ENCODE data around the gene EEFSEC.

The EEFSEC gene

DNA sequence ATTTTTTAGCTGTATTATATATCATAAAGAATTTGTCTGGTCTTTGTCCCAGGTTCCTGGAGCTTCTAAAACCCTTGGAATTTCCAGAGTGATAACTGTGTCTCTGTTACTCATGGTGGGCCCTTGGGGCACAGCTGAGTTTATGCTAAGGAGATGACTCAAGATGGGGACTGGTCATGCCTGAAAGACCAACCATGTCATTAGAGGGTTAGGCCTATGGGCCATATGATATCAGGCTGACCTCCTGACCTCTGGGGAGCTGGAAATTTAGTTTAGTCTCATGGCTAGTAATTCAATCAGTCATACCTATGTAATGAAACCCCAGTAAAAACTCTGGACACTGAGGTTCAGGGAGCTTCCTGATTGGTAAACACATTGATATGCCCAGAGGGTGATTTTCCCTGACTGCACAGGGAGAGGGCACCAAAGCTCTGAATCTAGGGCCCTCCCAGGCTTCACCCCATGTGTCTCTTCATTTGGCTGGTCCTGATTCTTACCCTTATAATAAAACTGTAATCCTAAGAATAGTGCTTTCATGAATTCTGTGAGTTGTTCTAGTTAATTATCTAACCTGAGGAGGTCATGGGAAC lies 69.6 kb downstream of the EEFSEC start:
- H3K9ac ChIP-seq (ENCODE audit: low read length), result no peak overlapping the region
- H3K79me2 ChIP-seq (ENCODE audit: low read length), result no peaks in the 10 kb centered on the region
- H4K20me1 ChIP-seq (ENCODE audit: insufficient read depth, low read length), result peaks cover 9% of the 10 kb centered on the region; the same call in 1 of the 2 replicates
- no peak overlapping the region for H3K27ac ChIP-seq (ENCODE audit: low read length)
- peaks cover 12% of the 10 kb centered on the region; the same call in 1 of the 2 replicates for H3K9me3 ChIP-seq (ENCODE audit: insufficient read depth, low read length)
- no peak overlapping the region for H3K4me3 ChIP-seq (ENCODE audit: low read length)
- TF ChIP-seq, protein P1, sequence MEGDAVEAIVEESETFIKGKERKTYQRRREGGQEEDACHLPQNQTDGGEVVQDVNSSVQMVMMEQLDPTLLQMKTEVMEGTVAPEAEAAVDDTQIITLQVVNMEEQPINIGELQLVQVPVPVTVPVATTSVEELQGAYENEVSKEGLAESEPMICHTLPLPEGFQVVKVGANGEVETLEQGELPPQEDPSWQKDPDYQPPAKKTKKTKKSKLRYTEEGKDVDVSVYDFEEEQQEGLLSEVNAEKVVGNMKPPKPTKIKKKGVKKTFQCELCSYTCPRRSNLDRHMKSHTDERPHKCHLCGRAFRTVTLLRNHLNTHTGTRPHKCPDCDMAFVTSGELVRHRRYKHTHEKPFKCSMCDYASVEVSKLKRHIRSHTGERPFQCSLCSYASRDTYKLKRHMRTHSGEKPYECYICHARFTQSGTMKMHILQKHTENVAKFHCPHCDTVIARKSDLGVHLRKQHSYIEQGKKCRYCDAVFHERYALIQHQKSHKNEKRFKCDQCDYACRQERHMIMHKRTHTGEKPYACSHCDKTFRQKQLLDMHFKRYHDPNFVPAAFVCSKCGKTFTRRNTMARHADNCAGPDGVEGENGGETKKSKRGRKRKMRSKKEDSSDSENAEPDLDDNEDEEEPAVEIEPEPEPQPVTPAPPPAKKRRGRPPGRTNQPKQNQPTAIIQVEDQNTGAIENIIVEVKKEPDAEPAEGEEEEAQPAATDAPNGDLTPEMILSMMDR (IDR thresholded peaks at IDR 0.05; ENCODE audit: low read depth, low read length), result no peak
- no peak for TF ChIP-seq EZH2phosphoT487 (IDR thresholded peaks at IDR 0.05; ENCODE audit: low read depth)
- no peak overlapping the region for H2AFZ ChIP-seq (ENCODE audit: low read depth, low read length)
- no peak overlapping the region for H3K4me2 ChIP-seq (ENCODE audit: low read length)
- no peaks in the 10 kb centered on the region for H3K27me3 ChIP-seq (ENCODE audit: low read depth, low read length)
- no peaks in the 10 kb centered on the region for H3K4me1 ChIP-seq (ENCODE audit: low read length)
- H3K36me3 ChIP-seq (replicated peaks; ENCODE audit: low read depth, low read length), result peaks cover 18% of the 10 kb centered on the region

DNA sequence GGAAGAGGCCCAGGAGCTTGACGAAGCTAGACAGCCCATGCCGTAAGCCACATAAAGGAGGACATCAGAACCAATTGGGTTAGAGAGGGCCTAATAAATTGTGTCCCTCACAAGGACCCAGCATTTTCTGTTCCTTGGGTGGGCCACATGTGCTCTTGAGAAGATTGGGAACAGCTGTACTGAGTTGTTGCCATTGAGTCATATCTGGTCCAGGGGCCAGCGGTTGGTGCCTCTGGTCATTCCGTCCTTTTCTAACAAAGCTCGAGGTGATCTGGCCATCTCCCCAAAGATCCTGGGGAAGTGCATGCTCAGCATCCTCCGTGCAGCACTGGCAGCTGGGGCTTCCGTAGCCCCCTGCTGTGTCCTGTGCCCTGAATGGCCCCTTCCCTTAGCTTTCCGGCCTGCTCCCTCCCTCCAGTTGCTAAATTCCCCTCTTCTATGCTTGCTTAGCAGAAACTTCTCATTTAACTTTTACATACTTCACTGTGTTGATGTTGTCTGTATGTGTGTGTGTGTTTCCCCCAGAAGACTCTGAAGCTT lies 73.0 kb downstream of the EEFSEC start:
- Histone ChIP-seq H3K9ac (ENCODE audit: low read length) (no peak overlapping the region), H3K9me3 (ENCODE audit: insufficient read depth, low read length) (peaks cover 12% of the 10 kb centered on the region; the same call in 1 of the 2 replicates), H3K36me3 (replicated peaks; ENCODE audit: low read depth, low read length) (peaks cover 13% of the 10 kb centered on the region), H4K20me1 (ENCODE audit: insufficient read depth, low read length) (peaks cover 9% of the 10 kb centered on the region; the same call in 1 of the 2 replicates), H3K4me2 (ENCODE audit: low read length) (no peak overlapping the region), H3K79me2 (ENCODE audit: low read length) (0 out of 2 replicates have a peak, but pooled peaks cover 7% of the 10 kb centered on the region), H2AFZ (ENCODE audit: low read depth, low read length) (no peak overlapping the region), H3K4me1 (ENCODE audit: low read length) (no peaks in the 10 kb centered on the region), H3K27me3 (ENCODE audit: low read depth, low read length) (no peaks in the 10 kb centered on the region), H3K27ac (ENCODE audit: low read length) (no peak overlapping the region), H3K4me3 (ENCODE audit: low read length) (no peak overlapping the region)
- TF ChIP-seq, protein P1 (IDR thresholded peaks at IDR 0.05; ENCODE audit: low read depth, low read length), result no peak
- no peak for TF ChIP-seq EZH2phosphoT487 (IDR thresholded peaks at IDR 0.05; ENCODE audit: low read depth)

DNA sequence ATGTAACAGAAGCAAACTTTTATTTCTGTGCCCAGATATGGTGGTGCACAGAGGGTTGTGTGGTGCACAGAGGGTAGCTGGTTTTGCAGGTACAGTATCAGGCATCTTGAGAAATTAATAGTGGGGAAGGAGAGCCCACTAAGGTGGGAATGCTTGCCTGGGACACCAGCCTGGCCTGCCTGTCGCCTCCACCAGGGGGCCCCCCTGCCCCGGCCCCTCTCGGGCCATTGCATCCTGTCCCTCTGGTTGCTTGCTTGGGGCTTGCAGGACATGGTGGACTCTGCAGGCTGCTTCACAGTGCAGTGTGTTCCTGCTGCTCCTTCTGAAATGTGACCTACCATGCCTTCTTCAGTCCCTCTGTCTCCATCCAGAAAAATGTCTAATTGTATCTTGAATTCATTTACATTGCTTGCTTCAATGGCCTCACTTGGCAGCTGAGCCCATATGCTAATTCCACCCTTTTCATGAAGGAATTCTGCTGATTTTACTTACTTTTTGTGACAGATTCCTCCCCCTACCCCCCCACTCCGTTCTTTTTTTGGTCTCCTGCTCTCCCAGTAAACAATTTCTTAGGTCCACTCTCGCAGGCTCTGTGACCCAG lies 73.6 kb downstream of the EEFSEC start:
- Histone ChIP-seq H3K4me2 (ENCODE audit: low read length) (no peak overlapping the region), H3K4me1 (ENCODE audit: low read length) (no peaks in the 10 kb centered on the region)

More for the DNA sequence above, 73.6 kb downstream of the EEFSEC start:
- Histone ChIP-seq H3K27ac (ENCODE audit: low read length) (no peak overlapping the region), H3K9ac (ENCODE audit: low read length) (no peak overlapping the region), H3K27me3 (ENCODE audit: low read depth, low read length) (no peaks in the 10 kb centered on the region), H3K79me2 (ENCODE audit: low read length) (0 out of 2 replicates have a peak, but pooled peaks cover 7% of the 10 kb centered on the region), H2AFZ (ENCODE audit: low read depth, low read length) (no peak overlapping the region), H3K9me3 (ENCODE audit: insufficient read depth, low read length) (peaks cover 12% of the 10 kb centered on the region; the same call in 1 of the 2 replicates), H3K4me3 (ENCODE audit: low read length) (no peak overlapping the region), H4K20me1 (ENCODE audit: insufficient read depth, low read length) (peaks cover 9% of the 10 kb centered on the region; the same call in 1 of the 2 replicates), H3K36me3 (replicated peaks; ENCODE audit: low read depth, low read length) (peaks cover 13% of the 10 kb centered on the region)
- TF ChIP-seq, protein P1 (IDR thresholded peaks at IDR 0.05; ENCODE audit: low read depth, low read length), result peak; percentile 59
- no peak for TF ChIP-seq EZH2phosphoT487 (IDR thresholded peaks at IDR 0.05; ENCODE audit: low read depth)

Data from OCI-LY3 (cell line).